Right renal cortex interstitium (tissue), 3 donors: ENCODE data around the gene CAMK1D. TPM values are rescaled to one million over a fixed set of nuclear protein-coding genes. Genes with fewer than 3 reads are reported as not detected.
"Not testable (repeated sequence)": the region's sequence is repeated elsewhere in the genome, so short reads cannot be mapped to it uniquely, and the experiment has no call there.

ENCODE experiments used
- DNase-seq, 3 donors: peaks; one replicate each; pipeline ENCODE4 v3.0.0-alpha.2; 2013; ENCODE audit warnings: low read depth in 3 of 3, low spot score in 2 of 3
- polyA plus RNA-seq, 3 donors: library from polyadenylated mRNA; unstranded; fragments of 120-200 nt; gene quantifications; one replicate each; pipeline ENCODE4 v1.2.1, GENCODE V29; 2013; ENCODE audit not compliant: insufficient read length in 3 of 3

The CAMK1D gene
- polyA plus RNA-seq, 3 donors: 9.9 to 10.7 (median 10.4) TPM

- no peak for DNase-seq
Measured at GRCh38 chr10:12852687-12853086, 503.3 kb downstream of the CAMK1D start.

- no peak for DNase-seq
Measured at GRCh38 chr10:12854988-12855387, 505.6 kb downstream of the CAMK1D start.

GRCh38 chr10:12862459-12862858 lies 513.1 kb downstream of the CAMK1D start:
- no peak for DNase-seq

- not testable (repeated sequence) for DNase-seq
Measured at GRCh38 chr10:12865515-12865914, 516.2 kb downstream of the CAMK1D start.

- DNase-seq: no peak
Measured at GRCh38 chr10:12868229-12868628, 518.9 kb downstream of the CAMK1D start.

- DNase-seq: no peak
Measured at GRCh38 chr10:12869427-12869826, 520.1 kb downstream of the CAMK1D start.

- DNase-seq: no peak
Measured at GRCh38 chr10:12872577-12872976, 523.2 kb downstream of the CAMK1D start.

- DNase-seq: no peak
Measured at GRCh38 chr10:12873172-12873571, 523.8 kb downstream of the CAMK1D start.

- no peak for DNase-seq
Measured at GRCh38 chr10:12874501-12874900, 525.2 kb downstream of the CAMK1D start.

- DNase-seq: no peak
Measured at GRCh38 chr10:12875100-12875499, 525.8 kb downstream of the CAMK1D start.

- no peak for DNase-seq
Measured at GRCh38 chr10:12876266-12876665, 526.9 kb downstream of the CAMK1D start.

GRCh38 chr10:12877150-12877549 lies 527.8 kb downstream of the CAMK1D start:
- no peak for DNase-seq

GRCh38 chr10:12880423-12880822 lies 531.1 kb downstream of the CAMK1D start:
- DNase-seq: no peak

- no peak for DNase-seq
Measured at GRCh38 chr10:12884851-12885250, 535.5 kb downstream of the CAMK1D start.

Other genes with a start within 250 kb of the CAMK1D start
- gene SEC61A2, start 219.9 kb upstream of the CAMK1D start, polyA plus RNA-seq: 10 to 100 TPM; 11.8 to 15.0 (median 12.8) TPM
- 10 to 100 TPM; 84.3 to 91.6 (median 87.6) TPM for gene NUDT5, start 153.7 kb upstream of the CAMK1D start, polyA plus RNA-seq
- gene CDC123, start 153.4 kb upstream of the CAMK1D start, polyA plus RNA-seq: 100 to 1,000 TPM; 136 to 140 (median 137) TPM